Esophagus muscularis mucosa (tissue), 4 donors: ENCODE measurements around the gene MMP14. TPM values are rescaled to one million over a fixed set of nuclear protein-coding genes. Genes with fewer than 3 reads are reported as not detected.
"Not testable (repeated sequence)": the region's sequence is repeated elsewhere in the genome, so short reads cannot be mapped to it uniquely, and the experiment has no call there.

Experiments used
- DNase-seq: peaks from one replicate; pipeline ENCODE4 v3.0.0-alpha.2; 2017; ENCODE audit errors: extremely low spot score
- H3K27ac ChIP-seq, 4 donors: fragments of 200-600 bp; sonication (generic); replicated peaks in 1 of 4; 1 replicate in 3 of 4; 2 replicates in 1 of 4; pipeline ENCODE4 v1.5.1; 2016 to 2019; ENCODE audit warnings: mild to moderate bottlenecking in 1 of 4
- H3K27me3 ChIP-seq, 4 donors: fragments of 200-600 bp; sonication (generic); one replicate each; pipeline versions ENCODE4 v1.5.1 to v1.6.0; 2016 to 2019
- H3K36me3 ChIP-seq, 4 donors: fragments of 200-600 bp; sonication (generic); one replicate each; pipeline ENCODE4 v1.5.1; 2016 to 2019
- H3K4me1 ChIP-seq, 4 donors: fragments of 200-600 bp; sonication (generic); one replicate each; pipeline ENCODE4 v1.5.1; 2016 to 2019
- H3K4me3 ChIP-seq, 4 donors: fragments of 200-600 bp; sonication (generic); 1 replicate in 2 of 4; 2 replicates in 2 of 4; pipeline ENCODE4 v1.5.1; 2016 to 2019; ENCODE audit warnings: mild to moderate bottlenecking in 4 of 4, moderate library complexity in 1 of 4
- H3K9me3 ChIP-seq, 4 donors: fragments of 200-600 bp; sonication (generic); 1 replicate in 3 of 4; 2 replicates in 1 of 4; pipeline ENCODE4 v1.5.1; 2016 to 2019
- CTCF ChIP-seq, 3 experiments: fragments of 200-600 bp in 2 of 3; fragments of 450-650 bp in 1 of 3; sonication (generic) in 2 of 3; IDR thresholded peaks; one replicate each; pipeline ENCODE4 v1.5.1; 2017 to 2019; ENCODE audit warnings: antibody characterized with exemption in 3 of 3, mild to moderate bottlenecking in 2 of 3, moderate library complexity in 1 of 3
- EP300 ChIP-seq: sonication (generic); formaldehyde crosslinking; IDR thresholded peaks from one replicate; pipeline ENCODE4 v1.6.1; 2017; ENCODE audit warnings: antibody characterized with exemption
- POLR2A ChIP-seq: fragments of 450-650 bp; IDR thresholded peaks from one replicate; pipeline ENCODE4 v1.6.1; 2017; ENCODE audit warnings: antibody characterized with exemption, moderate library complexity, mild to moderate bottlenecking, low read depth
- POLR2AphosphoS5 ChIP-seq, 2 donors: sonication (generic); formaldehyde crosslinking; IDR thresholded peaks; one replicate each; pipeline ENCODE4 v1.6.1; 2017; ENCODE audit warnings: antibody characterized with exemption in 2 of 2
- WGBS: methylation state at CpG from one replicate; pipeline ENCODE4 v1.1.5; 2018; 5-methylcytosine and 5-hydroxymethylcytosine counted together
- intact Hi-C: fragments of 100-400 bp; cut with DNase I; formaldehyde crosslinking; loops from one replicate; pipeline ENCODE4 v1.15.1; 2023
- total RNA-seq, 4 donors: library from RNA; depleted of rRNA; stranded (reverse); fragments of >200 nt; gene quantifications; one replicate each; pipeline versions ENCODE4 v1.1.0 to v1.2.1, GENCODE V29; 2016

MMP14 gene
- total RNA-seq, 4 donors from 2014 or later, result 83.9 to 149 (median 123) TPM

GRCh38 chr14:22854963-22855724, 18.8 kb downstream of the MMP14 start:
- TF ChIP-seq POLR2A (no peak), EP300 (no peak), CTCF (IDR thresholded peaks at IDR 0.05) (no peak), POLR2AphosphoS5 (IDR thresholded peaks at IDR 0.05) (no peak)
- H3K4me1 ChIP-seq, result peaks cover 26 to 35% (median 33%) of the 10 kb centered on the region in 4 donors
- 88% methylated on average over 8 of the region's 8 CpGs for WGBS
- no peak overlapping the region for H3K4me3 ChIP-seq
- no peaks in the 10 kb centered on the region for H3K27me3 ChIP-seq
- intact Hi-C loops, result loop anchor here (10.0 kb wide), 1 partner anchor 300 kb away; no protein-coding TSS in a partner anchor
- no peaks in the 10 kb centered on the region for H3K36me3 ChIP-seq
- no peak for DNase-seq
- no peaks in the 10 kb centered on the region for H3K9me3 ChIP-seq
- H3K27ac ChIP-seq, result no peak overlapping the region

- intact Hi-C loops, result loop anchor here (10.0 kb wide), 1 partner anchor 302 kb away; no protein-coding TSS in a partner anchor
- DNase-seq, result no peak
- no peaks in the 10 kb centered on the region for H3K27me3 ChIP-seq
- H3K36me3 ChIP-seq, result no peaks in the 10 kb centered on the region
- TF ChIP-seq POLR2A (no peak), EP300 (no peak), CTCF (IDR thresholded peaks at IDR 0.05) (no peak), POLR2AphosphoS5 (IDR thresholded peaks at IDR 0.05) (no peak)
- peaks cover 13 to 23% (median 21%) of the 10 kb centered on the region in 4 donors for H3K4me1 ChIP-seq
- no peak overlapping the region for H3K27ac ChIP-seq
- no peak overlapping the region for H3K4me3 ChIP-seq
- 92% methylated on average over 5 of the region's 5 CpGs for WGBS
- H3K9me3 ChIP-seq, result no peaks in the 10 kb centered on the region
Measured at GRCh38 chr14:22856428-22856827, 20.0 kb downstream of the MMP14 start.

GRCh38 chr14:22860377-22860776, 24.0 kb downstream of the MMP14 start:
- H3K4me3 ChIP-seq, H3K9me3 ChIP-seq, intact Hi-C loops, H3K36me3 ChIP-seq, H3K27me3 ChIP-seq, H3K4me1 ChIP-seq, H3K27ac ChIP-seq, DNase-seq: not testable (repeated sequence)
- 89% methylated on average over 1 of the region's 3 CpGs for WGBS

GRCh38 chr14:22861651-22862050, 25.3 kb downstream of the MMP14 start:
- H3K4me1 ChIP-seq, result peaks cover 0 to 14% (median 10%) of the 10 kb centered on the region in 4 donors
- TF ChIP-seq POLR2A (no peak), EP300 (no peak), POLR2AphosphoS5 (IDR thresholded peaks at IDR 0.05) (no peak), CTCF (IDR thresholded peaks at IDR 0.05) (no peak)
- no peak for DNase-seq
- H3K4me3 ChIP-seq, result no peak overlapping the region
- H3K9me3 ChIP-seq, result no peaks in the 10 kb centered on the region
- H3K27ac ChIP-seq, result no peak overlapping the region
- H3K27me3 ChIP-seq, result no peaks in the 10 kb centered on the region
- no peaks in the 10 kb centered on the region for H3K36me3 ChIP-seq
- intact Hi-C loops, result no loop called here

GRCh38 chr14:22864979-22865378, 28.6 kb downstream of the MMP14 start:
- no peaks in the 10 kb centered on the region for H3K9me3 ChIP-seq
- intact Hi-C loops, result no loop called here
- TF ChIP-seq POLR2AphosphoS5 (IDR thresholded peaks at IDR 0.05), result no peak
- TF ChIP-seq POLR2A, result no peak
- TF ChIP-seq EP300, result no peak
- no peak for TF ChIP-seq CTCF (IDR thresholded peaks at IDR 0.05)
- peaks cover 3 to 20% (median 17%) of the 10 kb centered on the region in 4 donors for H3K4me1 ChIP-seq
- no peaks in the 10 kb centered on the region for H3K27me3 ChIP-seq
- H3K36me3 ChIP-seq, result no peaks in the 10 kb centered on the region
- WGBS, result 91% methylated on average over 4 of the region's 4 CpGs
- H3K4me3 ChIP-seq, result no peak overlapping the region
- no peak overlapping the region for H3K27ac ChIP-seq
- DNase-seq, result no peak
